GM23248 (cell line): Measurements from ENCODE around the gene RNF145.

ENCODE experiments used
- EZH2 ChIP-seq: fragments of 200-600 bp; sonication (generic); IDR thresholded peaks from 2 replicates; pipeline ENCODE4 v1.6.1; 2018; ENCODE audit warnings: antibody characterized with exemption, mild to moderate bottlenecking; ENCODE audit not compliant: insufficient read depth, poor library complexity, severe bottlenecking
- EZH2phosphoT487 ChIP-seq: fragments of 200-600 bp; sonication (generic); IDR thresholded peaks from 2 replicates; pipeline ENCODE4 v1.6.1; 2018; ENCODE audit warnings: antibody characterized with exemption, moderate library complexity, mild to moderate bottlenecking, low read depth; ENCODE audit not compliant: insufficient read depth

DNA sequence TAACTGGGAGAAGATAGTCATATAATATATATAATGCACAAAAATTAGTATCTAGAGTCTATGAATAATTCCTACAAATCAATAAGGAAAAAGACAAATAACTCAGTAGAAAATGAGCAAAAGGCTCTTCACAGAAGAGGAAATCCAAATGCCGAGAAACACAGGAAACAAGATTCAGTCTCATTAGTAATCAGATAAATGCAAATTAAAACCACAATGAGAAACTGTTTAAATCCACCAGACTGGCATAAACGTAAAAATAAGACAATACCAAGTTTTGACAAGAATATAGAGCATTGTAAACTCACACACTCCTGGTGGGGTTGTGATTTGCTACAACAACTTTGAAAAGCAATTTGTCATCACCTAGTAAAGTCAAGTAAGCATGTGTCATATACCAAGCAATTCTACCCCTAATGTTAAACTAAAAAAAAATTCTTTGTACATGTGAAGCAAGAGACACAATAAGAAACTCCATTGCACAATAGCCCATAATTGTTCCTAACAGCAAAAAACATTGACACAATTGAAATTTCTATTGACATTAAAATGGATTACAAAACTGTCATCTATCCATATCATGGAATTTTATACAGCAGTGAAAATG, 32.7 kb upstream of the RNF145 start:
- TF ChIP-seq EZH2, result no peak
- TF ChIP-seq EZH2phosphoT487, result no peak
